ENCODE data around the gene FANCE.
A peak's percentile ranks its signal among the peaks of the same experiment; 100 is the strongest.

FANCE gene

GRCh38 chr6:35486005-35486925, 34.1 kb downstream of the FANCE start:
- no peak for DNase-seq

GRCh38 chr6:35487658-35488516, 35.7 kb downstream of the FANCE start:
- no peak for DNase-seq

- no peak for DNase-seq
Observed at GRCh38 chr6:35488517-35488862, 36.4 kb downstream of the FANCE start.

GRCh38 chr6:35489066-35489465, 36.9 kb downstream of the FANCE start:
- DNase-seq, result no peak

DNA sequence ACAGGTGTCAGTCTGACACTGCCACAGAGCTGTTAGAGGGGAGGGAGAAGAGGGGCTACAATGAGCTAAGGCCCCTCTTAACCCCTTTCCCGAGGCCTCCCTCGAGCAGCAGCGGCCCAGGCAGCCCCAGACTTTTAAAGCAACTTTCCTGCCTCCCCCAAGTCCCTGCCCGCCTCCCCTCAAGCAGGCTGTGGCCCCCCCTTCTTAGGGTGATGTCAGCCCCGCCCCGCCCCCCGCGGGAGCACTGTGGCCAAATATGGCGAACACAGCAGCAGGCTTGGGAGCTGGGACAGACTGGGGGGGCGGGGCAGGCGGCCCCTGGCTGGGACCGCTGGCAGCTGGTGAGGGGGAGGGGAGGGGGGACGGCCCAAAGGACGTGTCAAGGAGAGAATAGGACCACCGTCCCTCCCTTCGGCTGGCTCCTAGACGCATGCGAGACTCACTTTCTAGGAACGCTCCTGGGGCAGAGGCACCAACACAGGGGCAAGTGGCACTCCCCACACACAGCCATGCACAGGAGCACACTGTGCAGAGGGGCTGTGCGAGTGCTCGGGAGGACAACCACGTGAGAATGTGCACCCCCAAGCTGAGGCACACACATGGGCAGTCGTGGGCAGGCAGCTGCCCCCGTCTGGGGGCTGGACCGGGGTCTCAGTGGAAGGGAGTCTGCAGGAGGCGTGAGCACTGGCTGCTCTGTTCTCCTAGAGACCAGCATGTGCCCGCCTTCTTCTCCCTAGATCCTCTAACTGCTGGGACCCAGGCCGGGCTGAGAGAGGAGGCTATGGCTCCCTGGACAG, 38.1 kb downstream of the FANCE start:
- no peak for DNase-seq

DNA sequence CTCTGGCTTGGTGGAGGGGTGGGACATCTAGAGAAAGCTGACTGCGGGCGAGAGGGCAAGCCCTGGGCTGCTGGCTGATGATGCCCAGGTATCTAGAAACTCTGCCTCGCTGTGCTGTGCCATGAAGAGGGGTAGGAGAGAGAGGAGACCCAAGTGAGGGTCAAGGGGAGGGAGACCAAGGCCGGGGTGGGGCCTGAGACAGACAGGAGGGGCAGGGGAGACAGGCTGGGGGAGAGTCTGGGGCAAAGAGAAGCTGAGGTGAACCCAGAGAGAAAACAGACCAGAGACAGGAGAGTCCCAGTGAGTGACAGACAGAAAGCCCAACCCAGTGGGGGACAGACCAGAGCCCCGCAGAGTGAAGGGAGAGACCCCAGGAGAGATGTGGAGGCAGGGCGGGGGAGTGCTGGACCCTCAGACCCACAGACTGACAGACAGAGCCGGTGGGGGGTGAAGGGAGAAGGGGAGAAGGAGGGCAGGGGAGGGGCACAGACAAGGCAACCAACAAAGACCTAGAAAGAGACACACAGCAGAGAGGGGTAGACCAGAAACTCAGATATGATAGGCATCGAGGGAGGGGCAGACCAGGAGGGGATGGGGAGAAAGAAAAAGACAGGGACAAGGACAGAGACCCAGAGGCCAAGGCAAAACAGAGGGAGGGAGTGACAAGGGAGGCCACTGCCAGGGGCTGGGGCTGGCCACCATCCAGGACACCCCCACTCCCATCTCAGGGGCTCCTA, 38.9 kb downstream of the FANCE start:
- no peak for DNase-seq

- DNase-seq, result no peak
Observed at GRCh38 chr6:35491558-35492257, 39.6 kb downstream of the FANCE start.

DNA sequence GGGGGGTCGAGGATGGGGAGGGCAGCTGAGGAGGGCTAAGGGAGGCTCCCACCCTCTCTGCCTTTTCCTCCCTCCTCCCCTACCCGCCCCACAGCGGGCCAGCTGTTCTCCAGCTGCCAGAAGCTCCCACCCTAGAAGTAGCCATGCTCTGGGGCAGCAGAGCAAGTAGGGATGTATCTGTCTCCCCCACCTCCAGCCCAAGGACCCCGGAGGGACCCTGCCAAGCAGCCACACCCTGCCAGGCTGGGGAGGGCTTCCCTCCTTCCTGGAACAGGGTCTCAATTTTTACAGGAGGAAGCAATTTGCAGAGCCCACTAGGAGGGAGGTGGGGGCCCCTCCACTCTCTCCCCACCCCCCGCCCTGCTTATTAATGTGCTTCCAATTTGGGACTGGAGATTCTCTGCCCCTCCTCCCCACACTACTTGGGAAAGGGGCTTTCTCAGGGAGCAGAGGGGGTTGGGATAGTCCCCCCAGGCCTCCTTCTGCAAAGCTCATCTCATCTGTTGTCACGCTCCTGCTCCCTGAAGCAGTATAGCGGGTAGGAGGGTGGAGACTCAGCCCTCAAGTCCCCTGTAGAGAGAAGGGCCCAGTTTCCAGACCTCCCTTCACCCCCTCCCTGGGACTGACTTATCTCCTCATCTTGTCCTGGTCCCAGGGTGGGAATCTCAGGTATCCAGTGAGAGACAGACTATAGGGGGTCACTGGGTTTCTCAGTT, 40.3 kb downstream of the FANCE start:
- DNase-seq, result no peak

GRCh38 chr6:35492974-35493284, 40.8 kb downstream of the FANCE start:
- DNase-seq, result no peak

DNA sequence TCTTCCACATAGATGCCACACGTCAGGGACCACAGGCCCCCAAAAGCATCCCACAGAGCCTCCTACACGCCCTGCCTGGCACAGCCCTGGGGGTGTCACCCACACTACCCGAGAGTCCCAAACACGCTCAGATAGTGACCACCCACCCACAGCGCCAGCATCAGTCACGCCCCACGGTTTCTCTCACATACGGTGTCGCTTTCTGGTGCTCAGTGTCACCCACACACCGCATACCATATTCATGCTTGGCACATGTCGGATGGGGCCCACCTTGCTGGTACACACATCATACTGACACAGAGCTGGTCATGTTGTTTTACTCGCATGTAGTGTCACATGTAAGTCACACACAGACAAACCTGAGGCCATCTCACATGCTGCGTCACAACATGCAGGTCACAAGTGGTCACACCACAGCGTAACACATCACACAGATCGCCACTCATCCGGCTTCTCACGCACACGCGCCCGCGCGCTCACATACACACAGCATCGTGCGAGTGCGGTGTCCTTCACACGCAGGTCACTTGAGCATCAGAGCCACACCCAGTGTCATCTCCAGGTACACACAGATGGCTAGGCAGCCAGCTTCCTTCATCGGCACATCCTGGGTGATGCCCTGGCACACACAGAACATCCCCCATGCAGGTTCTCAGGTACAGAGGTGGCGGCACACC, 41.3 kb downstream of the FANCE start:
- DNase-seq, result no peak

DNA sequence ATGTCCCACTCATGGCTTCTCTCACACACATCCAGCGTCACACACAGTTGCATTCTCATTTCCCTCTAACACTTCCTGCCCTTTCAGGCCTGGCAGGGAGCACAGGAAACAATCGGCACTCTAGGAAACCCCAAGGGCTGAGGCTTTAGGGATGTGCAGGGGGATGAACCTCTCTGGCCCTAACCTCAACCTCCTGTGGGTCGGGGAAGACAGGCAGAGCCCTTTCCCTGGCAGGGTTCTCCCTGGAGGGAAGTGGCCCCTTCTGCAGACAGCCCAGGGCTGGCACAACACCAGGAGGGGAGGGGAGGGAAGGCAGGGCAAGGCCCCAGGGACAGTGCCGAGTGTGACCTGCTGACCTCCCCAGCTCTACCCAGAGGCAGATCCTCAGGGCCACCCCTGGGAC, 42.0 kb downstream of the FANCE start:
- no peak for DNase-seq

DNA sequence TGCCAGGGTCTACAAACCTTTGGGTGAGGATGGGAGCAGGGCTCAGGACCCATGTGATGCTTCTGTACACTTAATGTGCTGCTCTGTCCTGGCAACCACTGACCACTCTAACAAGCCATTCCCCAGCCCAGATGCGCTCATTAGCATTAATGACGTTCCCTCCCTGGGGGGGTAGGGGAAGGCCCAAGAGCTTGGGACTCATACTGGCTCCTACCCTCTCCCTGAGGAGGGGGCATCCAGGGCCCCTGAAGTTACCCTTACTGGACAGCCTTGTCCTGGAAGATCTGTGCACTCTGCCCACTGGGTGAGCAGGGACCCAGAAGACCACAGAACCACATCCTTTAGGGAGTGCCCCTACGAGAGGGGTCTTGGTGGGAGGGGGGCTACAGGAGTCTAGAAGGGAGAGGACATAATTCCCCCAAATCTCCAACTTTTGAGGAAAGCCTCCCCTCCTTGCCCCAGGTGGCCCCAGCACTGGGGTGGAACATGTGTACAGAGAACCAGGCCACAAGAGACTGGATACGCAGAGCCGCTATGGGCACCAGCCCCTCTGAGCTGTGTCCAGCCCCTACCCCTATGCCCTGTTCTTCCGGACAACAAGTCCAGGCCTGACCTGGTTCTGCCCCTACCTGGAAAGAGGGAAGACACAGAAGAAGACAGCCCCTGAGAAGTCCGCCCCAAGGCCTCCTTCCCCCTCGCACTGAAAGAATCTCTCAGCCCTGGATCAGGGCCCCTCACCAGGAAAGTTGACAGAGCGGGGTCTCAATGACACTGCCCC, 43.3 kb downstream of the FANCE start:
- DNase-seq, result no peak

- no peak for DNase-seq
Observed at GRCh38 chr6:35496036-35496840, 44.1 kb downstream of the FANCE start.

GRCh38 chr6:35496841-35497570, 44.9 kb downstream of the FANCE start, which contains the start of gene TEAD3:
Gene TEAD3 (minus strand): TSS chr6:35497079.
- DNase-seq, result peak; percentile 59

DNA sequence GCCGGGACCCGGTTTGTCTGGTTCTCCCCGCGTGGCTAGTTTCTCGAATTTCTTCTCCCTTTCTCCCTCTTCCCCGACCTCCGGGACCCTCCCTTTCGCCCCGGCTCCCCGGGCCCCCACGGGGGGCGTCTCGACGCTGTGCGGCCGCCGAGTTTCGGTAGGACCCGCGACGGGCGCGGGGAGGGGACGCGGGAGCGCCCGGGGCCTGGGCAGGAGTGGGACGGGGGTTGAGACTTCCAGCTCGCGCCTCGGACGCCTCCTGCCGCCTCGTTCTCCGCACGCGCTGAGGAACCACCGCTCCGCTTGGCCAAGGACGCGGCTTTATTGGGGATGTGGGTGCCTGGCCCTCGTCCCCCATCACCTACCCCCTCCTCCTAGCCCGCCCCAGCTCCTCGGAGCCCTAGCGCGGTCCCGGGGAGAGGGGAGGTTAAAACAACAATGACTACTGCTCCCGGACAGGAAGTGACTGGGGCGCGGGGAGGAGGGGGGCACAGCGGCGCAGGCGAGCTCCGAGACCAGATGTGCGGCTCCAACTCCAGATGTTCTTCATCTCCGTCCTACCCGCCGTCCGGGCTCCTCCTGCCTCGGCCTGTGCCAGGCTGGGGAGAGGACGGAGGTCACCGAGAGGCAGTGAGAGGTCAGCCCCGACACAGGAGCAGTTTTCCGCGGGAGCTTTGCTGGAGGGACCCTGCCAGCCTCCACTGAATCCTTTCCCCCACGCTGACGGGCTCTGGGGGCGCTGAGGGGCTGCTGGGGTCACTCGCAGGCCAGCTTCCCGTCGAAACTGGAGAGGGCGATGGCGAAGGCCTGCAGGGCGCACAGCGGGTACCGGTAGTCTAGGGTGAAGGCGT, 45.7 kb downstream of the FANCE start:
- peak; percentile 62 for DNase-seq

DNA sequence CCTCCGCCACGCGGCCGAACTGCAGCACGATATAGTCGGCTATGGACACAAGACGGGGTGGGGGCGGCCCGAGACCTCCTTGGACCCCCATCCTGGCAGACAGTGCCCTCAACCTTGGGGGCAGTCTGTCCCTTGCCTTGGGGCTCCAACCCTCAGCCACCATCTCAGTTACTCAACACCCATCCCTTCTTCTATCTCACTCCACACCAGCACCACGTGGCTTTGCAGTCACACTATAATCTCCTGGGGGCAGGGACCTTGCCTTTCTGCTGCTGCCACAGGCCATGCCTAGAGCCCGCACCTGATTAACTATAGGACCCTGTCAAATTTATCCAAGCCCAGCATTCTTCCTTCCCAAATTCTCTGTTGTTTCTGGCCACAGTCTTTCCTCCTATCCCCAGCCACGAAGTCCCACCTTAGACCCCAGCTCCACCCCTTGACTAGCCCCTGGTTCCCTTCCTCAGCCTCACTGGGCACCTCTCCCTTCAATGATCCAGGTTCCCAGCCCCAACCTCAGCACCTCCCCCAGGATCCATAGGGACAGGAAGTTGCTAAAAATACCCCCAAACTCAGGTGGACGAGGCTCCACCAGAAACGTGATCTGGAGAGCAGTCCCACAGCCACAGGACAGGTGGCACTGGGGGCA, 46.4 kb downstream of the FANCE start:
- no peak for DNase-seq

DNA sequence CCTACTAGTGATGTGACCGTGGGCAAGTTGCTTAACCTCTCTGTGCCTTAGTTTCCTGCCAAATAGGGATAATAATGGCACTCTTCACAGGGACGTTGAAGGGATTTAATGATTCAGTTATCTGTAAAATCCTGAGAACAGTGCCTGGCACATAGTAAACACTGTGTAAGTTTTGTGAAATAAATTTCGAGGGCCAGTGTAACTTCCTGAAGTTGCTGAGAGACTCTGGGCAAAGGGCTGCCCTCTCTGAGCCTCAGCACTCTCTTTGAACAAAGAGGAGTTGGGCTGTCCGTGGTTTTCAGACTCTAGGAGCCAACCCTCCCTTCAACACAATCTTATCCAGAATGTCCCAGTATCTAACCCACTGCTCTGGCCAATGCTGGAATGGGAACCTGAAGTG, 47.2 kb downstream of the FANCE start:
- no peak for DNase-seq
